ENCODE data around the gene ZDHHC1. TPM values are rescaled to one million over a fixed set of nuclear protein-coding genes. Genes with fewer than 3 reads are reported as not detected.
A peak's percentile ranks its signal among the peaks of the same experiment; 100 is the strongest.

Gene ZDHHC1
- polyA plus RNA-seq, 1 of the 3 experiments (the other 2 are of a cell fraction), result 15.8 TPM

DNA sequence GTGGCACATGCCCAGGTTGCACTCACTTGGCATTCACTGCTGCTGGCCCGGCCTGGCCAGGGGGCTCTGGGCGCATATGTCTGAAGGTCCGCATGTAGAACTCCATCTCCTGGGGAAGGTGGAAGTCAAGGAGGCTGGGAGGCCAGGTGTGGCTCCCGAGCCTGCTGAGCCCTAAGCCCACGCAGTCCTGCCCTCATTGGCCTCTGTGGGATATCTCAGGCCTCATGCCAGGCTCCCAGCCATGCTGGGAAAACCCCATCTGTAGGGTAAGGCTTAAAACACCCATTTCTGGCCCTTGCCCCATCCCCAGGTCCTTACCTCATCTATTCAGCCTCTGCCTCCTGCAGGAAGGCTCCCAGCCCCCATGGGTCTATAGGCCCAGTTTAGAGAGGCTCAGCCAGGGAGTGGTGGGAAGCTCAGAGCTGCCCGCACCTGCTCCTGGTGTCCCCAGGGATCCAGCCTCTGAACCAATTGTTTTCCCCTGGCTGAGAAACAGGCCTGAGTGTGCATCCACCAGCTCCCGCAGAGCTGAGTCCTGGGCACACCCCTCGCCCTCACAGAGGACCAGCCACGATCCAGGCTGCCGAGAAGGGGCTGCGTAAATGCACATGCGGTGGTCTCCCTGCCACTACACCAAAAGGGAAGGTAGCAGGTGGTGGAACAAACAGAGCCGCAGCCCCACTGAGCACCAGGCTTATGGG, 20.7 kb downstream of the ZDHHC1 start:
- 95% methylated on average over 8 of the region's 13 CpGs for WGBS (ENCODE audit: low lambda C conversion rate)
- Histone ChIP-seq H3K9ac (peak overlapping the region; percentile 25; the same call in 1 of the 2 replicates), H3K27ac (ENCODE audit: low read depth in 2 of 2, low read length in 1 of 2) (peak overlapping the region; percentile 22 to 51), H3K4me1 (ENCODE audit: control insufficient read depth in 1 of 2, insufficient read depth in 2 of 2, low read depth in 1 of 2, low read length in 1 of 2) (peaks cover 10 to 65% of the 10 kb centered on the region in 2 experiments; a peak in 2 of 4 replicates), H3K36me3 (replicated peaks in 1 of 2; ENCODE audit: control insufficient read depth in 1 of 2, insufficient read depth in 2 of 2, low read length in 1 of 2) (no peaks in the 10 kb centered on the region), H2AFZ (ENCODE audit: low read depth) (no peak overlapping the region), H3K4me3 (ENCODE audit: low read depth in 2 of 2, low read length in 1 of 2) (no peak overlapping the region), H3K27me3 (ENCODE audit: insufficient read depth) (no peaks in the 10 kb centered on the region), H3K79me2 (ENCODE audit: insufficient read depth) (no peaks in the 10 kb centered on the region), H3K4me2 (peak overlapping the region; percentile 50), H4K20me1 (ENCODE audit: insufficient read depth) (no peaks in the 10 kb centered on the region), H3K9me2 (no peaks in the 10 kb centered on the region), H3F3A (replicated peaks; ENCODE audit: insufficient read depth) (peaks cover 5% of the 10 kb centered on the region), H3K9me3 (no peaks in the 10 kb centered on the region)
- ChIA-PET POLR2A (interaction anchor here (0.6 to 1.1 kb wide), 2 partner anchors 10 to 400 kb away, joined by 3 to 6 read pairs; no protein-coding TSS in a partner anchor), CTCF (no interaction called here)
- no peak for DNase-seq
- no peak for TF ChIP-seq RCOR1 (IDR thresholded peaks at IDR 0.05; ENCODE audit: low read length)
- no peak for TF ChIP-seq POLR2AphosphoS5 (IDR thresholded peaks at IDR 0.05; ENCODE audit: low read depth, low read length)
- no peak for TF ChIP-seq TCF12 (IDR thresholded peaks at IDR 0.05)
- TF ChIP-seq, protein P1, sequence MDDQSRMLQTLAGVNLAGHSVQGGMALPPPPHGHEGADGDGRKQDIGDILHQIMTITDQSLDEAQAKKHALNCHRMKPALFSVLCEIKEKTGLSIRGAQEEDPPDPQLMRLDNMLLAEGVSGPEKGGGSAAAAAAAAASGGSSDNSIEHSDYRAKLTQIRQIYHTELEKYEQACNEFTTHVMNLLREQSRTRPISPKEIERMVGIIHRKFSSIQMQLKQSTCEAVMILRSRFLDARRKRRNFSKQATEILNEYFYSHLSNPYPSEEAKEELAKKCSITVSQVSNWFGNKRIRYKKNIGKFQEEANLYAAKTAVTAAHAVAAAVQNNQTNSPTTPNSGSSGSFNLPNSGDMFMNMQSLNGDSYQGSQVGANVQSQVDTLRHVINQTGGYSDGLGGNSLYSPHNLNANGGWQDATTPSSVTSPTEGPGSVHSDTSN (IDR thresholded peaks at IDR 0.05), result no peak
- no peak for TF ChIP-seq FOSL2 (IDR thresholded peaks at IDR 0.05; ENCODE audit: borderline replicate concordance, low read depth)
- TF ChIP-seq YY1 (IDR thresholded peaks at IDR 0.05; ENCODE audit: low read depth), result no peak
- TF ChIP-seq EZH2phosphoT487 (IDR thresholded peaks at IDR 0.05; ENCODE audit: borderline replicate concordance, low read depth), result no peak
- no peak for TF ChIP-seq ELF1 (IDR thresholded peaks at IDR 0.05)
- TF ChIP-seq FOXM1 (IDR thresholded peaks at IDR 0.05; ENCODE audit: low read depth), result no peak
- no peak for TF ChIP-seq CTCF (IDR thresholded peaks at IDR 0.05)
- no peak for TF ChIP-seq SMC3 (IDR thresholded peaks at IDR 0.05; ENCODE audit: low read depth, low read length)
- no peak for TF ChIP-seq NRF1 (IDR thresholded peaks at IDR 0.05; ENCODE audit: low read depth, low read length)
- no peak for TF ChIP-seq CHD2 (IDR thresholded peaks at IDR 0.05; ENCODE audit: low read length, partially characterized antibody)
- TF ChIP-seq NFIC (IDR thresholded peaks at IDR 0.05; ENCODE audit: borderline replicate concordance), result no peak

GRCh38 chr16:67395105-67395457, 21.2 kb downstream of the ZDHHC1 start:
- Histone ChIP-seq H4K20me1 (ENCODE audit: insufficient read depth) (no peaks in the 10 kb centered on the region), H3K9me3 (no peaks in the 10 kb centered on the region), H2AFZ (ENCODE audit: low read depth) (no peak overlapping the region), H3F3A (replicated peaks; ENCODE audit: insufficient read depth) (peaks cover 5% of the 10 kb centered on the region), H3K4me3 (ENCODE audit: low read depth in 2 of 2, low read length in 1 of 2) (no peak overlapping the region), H3K27ac (ENCODE audit: low read depth in 2 of 2, low read length in 1 of 2) (peak overlapping the region in 1 of 2 experiments; percentile 51; a peak in 2 of 4 replicates), H3K4me1 (ENCODE audit: control insufficient read depth in 1 of 2, insufficient read depth in 2 of 2, low read depth in 1 of 2, low read length in 1 of 2) (peaks cover 10 to 60% of the 10 kb centered on the region in 2 experiments; a peak in 2 of 4 replicates), H3K9ac (no peak overlapping the region), H3K9me2 (no peaks in the 10 kb centered on the region), H3K4me2 (no peak overlapping the region), H3K79me2 (ENCODE audit: insufficient read depth) (no peaks in the 10 kb centered on the region), H3K27me3 (ENCODE audit: insufficient read depth) (no peaks in the 10 kb centered on the region), H3K36me3 (replicated peaks in 1 of 2; ENCODE audit: control insufficient read depth in 1 of 2, insufficient read depth in 2 of 2, low read length in 1 of 2) (no peaks in the 10 kb centered on the region)
- DNase-seq, result no peak
- CTCF ChIA-PET, result no interaction called here
- POLR2A ChIA-PET, result no interaction called here
- 94% methylated on average over 8 of the region's 10 CpGs for WGBS (ENCODE audit: low lambda C conversion rate)
- TF ChIP-seq MXI1 (IDR thresholded peaks at IDR 0.05; ENCODE audit: low read depth, low read length) (no peak), ZBTB33 (IDR thresholded peaks at IDR 0.05; ENCODE audit: borderline replicate concordance, low read depth) (no peak), RCOR1 (IDR thresholded peaks at IDR 0.05; ENCODE audit: low read length) (no peak), ELF1 (IDR thresholded peaks at IDR 0.05) (no peak), FOXJ3 (CRISPR knock-in tag; IDR thresholded peaks at IDR 0.05) (no peak)
- TF ChIP-seq, protein P2, sequence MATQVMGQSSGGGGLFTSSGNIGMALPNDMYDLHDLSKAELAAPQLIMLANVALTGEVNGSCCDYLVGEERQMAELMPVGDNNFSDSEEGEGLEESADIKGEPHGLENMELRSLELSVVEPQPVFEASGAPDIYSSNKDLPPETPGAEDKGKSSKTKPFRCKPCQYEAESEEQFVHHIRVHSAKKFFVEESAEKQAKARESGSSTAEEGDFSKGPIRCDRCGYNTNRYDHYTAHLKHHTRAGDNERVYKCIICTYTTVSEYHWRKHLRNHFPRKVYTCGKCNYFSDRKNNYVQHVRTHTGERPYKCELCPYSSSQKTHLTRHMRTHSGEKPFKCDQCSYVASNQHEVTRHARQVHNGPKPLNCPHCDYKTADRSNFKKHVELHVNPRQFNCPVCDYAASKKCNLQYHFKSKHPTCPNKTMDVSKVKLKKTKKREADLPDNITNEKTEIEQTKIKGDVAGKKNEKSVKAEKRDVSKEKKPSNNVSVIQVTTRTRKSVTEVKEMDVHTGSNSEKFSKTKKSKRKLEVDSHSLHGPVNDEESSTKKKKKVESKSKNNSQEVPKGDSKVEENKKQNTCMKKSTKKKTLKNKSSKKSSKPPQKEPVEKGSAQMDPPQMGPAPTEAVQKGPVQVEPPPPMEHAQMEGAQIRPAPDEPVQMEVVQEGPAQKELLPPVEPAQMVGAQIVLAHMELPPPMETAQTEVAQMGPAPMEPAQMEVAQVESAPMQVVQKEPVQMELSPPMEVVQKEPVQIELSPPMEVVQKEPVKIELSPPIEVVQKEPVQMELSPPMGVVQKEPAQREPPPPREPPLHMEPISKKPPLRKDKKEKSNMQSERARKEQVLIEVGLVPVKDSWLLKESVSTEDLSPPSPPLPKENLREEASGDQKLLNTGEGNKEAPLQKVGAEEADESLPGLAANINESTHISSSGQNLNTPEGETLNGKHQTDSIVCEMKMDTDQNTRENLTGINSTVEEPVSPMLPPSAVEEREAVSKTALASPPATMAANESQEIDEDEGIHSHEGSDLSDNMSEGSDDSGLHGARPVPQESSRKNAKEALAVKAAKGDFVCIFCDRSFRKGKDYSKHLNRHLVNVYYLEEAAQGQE (IDR thresholded peaks at IDR 0.05; ENCODE audit: low read depth, low read length), result no peak
